ENCODE data around the gene PRKG1.

Gene PRKG1

DNA sequence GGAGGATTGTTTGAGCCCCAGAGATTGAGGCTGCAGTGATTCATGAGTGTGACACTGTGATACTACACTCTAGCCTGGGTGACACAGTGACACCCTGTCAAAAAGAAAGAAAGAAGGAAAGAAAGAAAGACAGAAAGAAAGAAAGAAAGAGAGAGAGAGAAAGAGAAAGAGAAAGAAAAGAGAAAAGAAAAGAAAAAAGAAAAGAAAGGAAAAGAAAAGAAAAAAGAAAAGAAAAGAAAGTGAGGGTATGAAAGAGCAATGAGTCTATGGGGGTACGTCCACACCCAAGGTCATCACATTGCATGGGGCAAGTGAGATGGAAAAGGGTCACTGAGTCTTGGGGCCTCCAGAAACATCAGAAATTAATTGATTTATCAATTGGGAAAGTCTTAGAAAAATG is 760.3 kb downstream of the PRKG1 start:
- TF ChIP-seq, protein P1, sequence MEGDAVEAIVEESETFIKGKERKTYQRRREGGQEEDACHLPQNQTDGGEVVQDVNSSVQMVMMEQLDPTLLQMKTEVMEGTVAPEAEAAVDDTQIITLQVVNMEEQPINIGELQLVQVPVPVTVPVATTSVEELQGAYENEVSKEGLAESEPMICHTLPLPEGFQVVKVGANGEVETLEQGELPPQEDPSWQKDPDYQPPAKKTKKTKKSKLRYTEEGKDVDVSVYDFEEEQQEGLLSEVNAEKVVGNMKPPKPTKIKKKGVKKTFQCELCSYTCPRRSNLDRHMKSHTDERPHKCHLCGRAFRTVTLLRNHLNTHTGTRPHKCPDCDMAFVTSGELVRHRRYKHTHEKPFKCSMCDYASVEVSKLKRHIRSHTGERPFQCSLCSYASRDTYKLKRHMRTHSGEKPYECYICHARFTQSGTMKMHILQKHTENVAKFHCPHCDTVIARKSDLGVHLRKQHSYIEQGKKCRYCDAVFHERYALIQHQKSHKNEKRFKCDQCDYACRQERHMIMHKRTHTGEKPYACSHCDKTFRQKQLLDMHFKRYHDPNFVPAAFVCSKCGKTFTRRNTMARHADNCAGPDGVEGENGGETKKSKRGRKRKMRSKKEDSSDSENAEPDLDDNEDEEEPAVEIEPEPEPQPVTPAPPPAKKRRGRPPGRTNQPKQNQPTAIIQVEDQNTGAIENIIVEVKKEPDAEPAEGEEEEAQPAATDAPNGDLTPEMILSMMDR (IDR thresholded peaks at IDR 0.05; ENCODE audit: low read depth, low read length): no peak
- no peak overlapping the region for H3K4me3 ChIP-seq (ENCODE audit: low read depth, low read length)

DNA sequence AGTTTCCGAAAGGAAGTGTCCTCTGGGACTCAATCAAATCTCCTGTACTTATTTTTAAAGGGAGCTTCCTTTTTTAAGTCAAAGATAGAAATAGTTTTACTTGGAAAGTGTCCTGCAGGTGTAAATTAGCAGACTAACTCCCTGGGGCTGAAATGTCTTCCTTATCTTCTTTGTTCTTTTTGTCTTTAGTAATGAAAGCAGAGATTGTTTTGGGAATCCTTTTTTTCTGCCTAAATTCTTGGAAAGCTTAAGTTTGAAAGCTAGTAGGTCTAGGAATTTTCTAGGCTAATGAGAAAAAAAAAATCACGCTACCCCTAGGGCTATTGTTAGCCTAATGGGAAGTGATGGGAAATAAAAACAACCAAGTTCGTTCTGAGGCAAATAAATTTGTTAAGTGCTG is 764.2 kb downstream of the PRKG1 start:
- H3K4me3 ChIP-seq (ENCODE audit: low read depth, low read length): no peak overlapping the region
- TF ChIP-seq, protein P1 (IDR thresholded peaks at IDR 0.05; ENCODE audit: low read depth, low read length): no peak

DNA sequence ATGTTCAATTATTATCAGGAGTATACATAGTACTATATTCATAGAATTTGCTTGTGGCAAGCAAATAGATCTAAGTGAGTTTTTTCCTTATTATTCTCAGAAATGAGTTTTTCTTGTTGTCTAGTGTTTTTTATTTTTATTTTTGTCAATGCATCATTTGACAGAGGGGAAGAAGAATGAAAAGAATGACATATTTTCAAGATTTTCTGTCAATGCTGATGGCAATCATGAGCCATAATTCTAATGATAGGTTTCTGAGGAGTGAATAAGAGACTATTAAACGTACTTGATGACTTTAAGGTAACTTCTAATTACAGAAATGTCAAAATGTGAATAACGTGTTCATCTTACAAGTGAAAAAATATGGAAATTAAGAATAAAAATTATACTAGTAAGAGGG is 769.7 kb downstream of the PRKG1 start:
- no peak overlapping the region for H3K4me3 ChIP-seq (ENCODE audit: low read depth, low read length)
- TF ChIP-seq, protein P1 (IDR thresholded peaks at IDR 0.05; ENCODE audit: low read depth, low read length): no peak

DNA sequence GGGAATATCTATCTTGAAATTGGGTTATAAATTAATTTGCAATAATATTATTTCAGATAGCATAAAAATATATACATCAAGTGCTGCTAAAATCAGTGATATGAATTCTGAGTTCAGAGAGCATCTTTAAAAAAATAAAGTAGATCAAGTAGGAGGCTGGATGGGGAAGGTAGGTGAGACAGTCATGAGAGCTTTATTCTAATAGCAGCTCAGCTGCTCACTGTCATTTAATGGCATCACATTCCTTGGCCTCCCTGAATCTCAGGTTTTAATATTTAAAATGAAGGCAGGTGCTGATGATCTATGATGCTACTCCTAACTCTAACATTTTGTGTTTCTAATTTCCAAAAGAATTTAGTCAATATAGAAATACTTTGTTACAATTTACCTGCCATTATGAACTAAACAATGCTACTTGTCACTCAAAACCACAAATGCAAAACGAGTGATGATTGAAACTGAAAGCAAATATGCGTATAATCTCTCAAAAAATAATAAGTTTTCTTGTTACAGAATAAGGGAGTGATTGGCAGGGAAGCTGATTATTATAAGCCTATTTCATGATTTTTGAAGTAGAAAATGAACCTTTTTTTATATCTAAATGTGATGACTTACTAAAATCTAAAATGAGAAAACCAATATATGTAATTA is 772.7 kb downstream of the PRKG1 start:
- TF ChIP-seq, protein P1 (IDR thresholded peaks at IDR 0.05; ENCODE audit: low read depth, low read length): no peak
- no peak overlapping the region for H3K4me3 ChIP-seq (ENCODE audit: low read depth, low read length)

DNA sequence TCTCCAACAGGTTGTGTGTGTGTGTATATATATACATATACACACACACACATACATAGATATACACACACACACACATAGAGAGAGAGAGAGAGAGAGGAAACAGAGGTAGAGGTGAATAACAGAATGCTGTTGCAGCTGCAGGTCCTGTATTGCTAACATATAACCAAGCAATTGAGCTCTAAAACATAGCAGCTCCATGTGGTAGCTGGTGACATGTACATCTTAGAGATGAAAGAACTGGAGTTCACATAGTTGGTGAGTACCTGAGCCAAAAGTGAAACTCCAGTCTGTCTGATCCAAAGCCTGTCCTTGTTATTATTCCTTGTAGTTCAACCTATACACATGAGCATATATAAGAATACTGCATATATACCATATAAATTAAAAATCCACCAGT is 778.0 kb downstream of the PRKG1 start:
- TF ChIP-seq, protein P1 (IDR thresholded peaks at IDR 0.05; ENCODE audit: low read depth, low read length): no peak

DNA sequence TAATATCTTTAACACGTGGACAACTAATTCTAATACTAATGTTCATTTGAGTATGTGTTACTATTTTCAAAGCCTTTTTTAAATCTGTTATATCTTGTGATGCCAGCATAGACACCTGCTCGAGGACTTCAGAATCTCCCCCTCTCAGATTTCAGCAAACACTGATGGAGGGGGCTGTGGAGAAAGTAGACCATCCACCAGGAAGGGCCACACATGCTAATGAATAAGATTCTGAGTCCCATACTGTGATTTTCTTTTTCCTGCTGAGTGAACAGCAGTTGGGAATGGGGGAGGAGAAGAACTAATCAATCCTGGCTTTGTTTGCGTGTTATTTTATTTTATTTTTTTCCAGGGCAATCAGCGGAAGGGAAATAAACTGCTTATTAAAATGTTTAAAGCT is 783.0 kb downstream of the PRKG1 start:
- H3K4me3 ChIP-seq (ENCODE audit: low read depth, low read length): no peak overlapping the region
- TF ChIP-seq, protein P1 (IDR thresholded peaks at IDR 0.05; ENCODE audit: low read depth, low read length): no peak

More for the DNA sequence above, 778.0 kb downstream of the PRKG1 start:
- no peak overlapping the region for H3K4me3 ChIP-seq (ENCODE audit: low read depth, low read length)

DNA sequence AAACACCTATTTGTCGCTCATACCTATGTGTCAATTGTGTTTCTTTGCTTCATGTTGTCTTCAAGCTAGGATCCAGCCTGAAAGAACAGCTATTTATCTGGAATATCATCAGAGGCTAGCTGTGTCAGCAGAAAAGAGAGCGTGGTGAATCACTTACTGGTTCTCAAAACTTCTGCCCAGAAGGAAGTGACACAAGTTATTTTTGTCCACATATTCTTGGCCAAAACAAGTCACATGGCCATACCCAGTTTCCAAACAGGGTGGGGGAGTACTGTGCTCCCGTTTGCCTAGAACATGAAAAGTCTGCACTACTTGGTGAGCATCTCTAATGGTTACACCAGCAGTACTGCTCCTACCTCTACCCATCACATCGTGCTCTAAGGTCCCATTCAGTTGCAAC is 786.0 kb downstream of the PRKG1 start:
- TF ChIP-seq, protein P1 (IDR thresholded peaks at IDR 0.05; ENCODE audit: low read depth, low read length): no peak
- no peak overlapping the region for H3K4me3 ChIP-seq (ENCODE audit: low read depth, low read length)
